K562 (cell line): Measurements from ENCODE around the gene POMT2. TPM values are rescaled to one million over a fixed set of nuclear protein-coding genes. Genes with fewer than 3 reads are reported as not detected.

ENCODE experiments used
- ATAC-seq: fragments of 200-7000 bp; cut with Tn5 transposase; 3 replicates; pipeline ENCODE4 v1.9.1; 2020; ENCODE audit warnings: moderate library complexity
- BruUV-seq: library from RNA; stranded (reverse); fragments of 400-500 nt; replicated peaks from 2 replicates; lab custom pipeline; 2021; lab: Mats Ljungman, UMichigan
- CTCF ChIA-PET: fragments of 300-600 bp; formaldehyde crosslinking; extraction: SDS; loops from one replicate; lab custom pipeline; 2021; ENCODE audit warnings: low intra/inter-chr PET ratio; lab: Yijun Ruan, JAX
- POLR2A ChIA-PET: fragments of 300-600, 350-650 bp; sonication (Branson Sonifier 250); formaldehyde crosslinking; extraction: SDS; loops from one replicate; lab custom pipeline; 2021; ENCODE audit warnings: antibody characterized with exemption, inconsistent platforms; lab: Yijun Ruan, JAX
- DNase-seq, 4 experiments: peaks; one replicate each; pipeline versions ENCODE4 v3.0.0 to v3.0.0-alpha.2; 2011 to 2018; ENCODE audit warnings: low spot score in 3 of 4, mixed read lengths in 3 of 4; ENCODE audit errors: extremely low read depth in 1 of 4
- FAIRE-seq: peaks from 2 replicates; lab custom pipeline; 2011; peaks lifted over from hg19 to GRCh38; lab: Jason Lieb, UNC
- H2AFZ ChIP-seq: 2 replicates; pipeline ENCODE4 v1.6.0; 2011; ENCODE audit warnings: low read depth, low read length, control low read depth, inconsistent platforms
- H3K27ac ChIP-seq: fragments of 200-600 bp; 3 replicates; pipeline ENCODE4 v1.8.0; 2011; ENCODE audit warnings: low read depth, mild to moderate bottlenecking, control low read depth, inconsistent platforms, low read length, moderate library complexity, mixed read lengths; ENCODE audit errors: extremely low read depth
- H3K27me3 ChIP-seq, 2 experiments: fragments of 300-600 bp in 1 of 2; 2 replicates in 1 of 2; 3 replicates in 1 of 2; pipeline versions ENCODE4 v1.6.0 to v1.8.0; 2011; ENCODE audit warnings: inconsistent platforms in 2 of 2, low read length in 2 of 2, mild to moderate bottlenecking in 1 of 2, mixed read lengths in 1 of 2, moderate library complexity in 1 of 2; ENCODE audit not compliant: control insufficient read depth in 2 of 2, insufficient read depth in 2 of 2
- H3K36me3 ChIP-seq: fragments of 300-600 bp; 3 replicates; pipeline ENCODE4 v1.8.0; 2011; ENCODE audit warnings: mild to moderate bottlenecking, low read length, inconsistent platforms; ENCODE audit not compliant: control insufficient read depth, insufficient read depth
- H3K4me1 ChIP-seq, 2 experiments: fragments of 200-600 bp in 1 of 2; replicated peaks in 1 of 2; 2 replicates in 1 of 2; 3 replicates in 1 of 2; pipeline versions ENCODE4 v1.5.1 to v1.8.0; 2011; ENCODE audit warnings: inconsistent platforms in 2 of 2, low read length in 2 of 2, mild to moderate bottlenecking in 1 of 2, mixed read lengths in 1 of 2, moderate library complexity in 1 of 2; ENCODE audit not compliant: control insufficient read depth in 2 of 2, insufficient read depth in 2 of 2
- H3K4me2 ChIP-seq: 2 replicates; pipeline ENCODE4 v1.6.1; 2011; ENCODE audit warnings: low read length, control low read depth, inconsistent platforms, mixed read lengths; ENCODE audit not compliant: insufficient read depth
- H3K4me3 ChIP-seq: fragments of 200-600 bp; sonication (generic), shearing (Covaris generic); 2 replicates; pipeline ENCODE4 v1.5.1; 2016; ENCODE audit warnings: control low read depth, inconsistent platforms
- H3K79me2 ChIP-seq: fragments of 200-600 bp; 3 replicates; pipeline ENCODE4 v1.8.0; 2011; ENCODE audit warnings: low read length, inconsistent platforms; ENCODE audit not compliant: control insufficient read depth, insufficient read depth
- H3K9ac ChIP-seq, 2 experiments: 2 replicates each; pipeline versions ENCODE4 v1.6.0 to v1.6.1; 2011; ENCODE audit warnings: low read depth in 2 of 2, low read length in 2 of 2, control low read depth in 1 of 2, inconsistent platforms in 1 of 2, mild to moderate bottlenecking in 1 of 2, mixed read lengths in 1 of 2; ENCODE audit not compliant: insufficient read depth in 1 of 2
- H3K9me1 ChIP-seq: one replicate; pipeline ENCODE4 v1.6.0; 2011; ENCODE audit warnings: inconsistent platforms, mild to moderate bottlenecking, low read length, moderate library complexity; ENCODE audit not compliant: control insufficient read depth, insufficient read depth
- H3K9me3 ChIP-seq: replicated peaks from 2 replicates; pipeline ENCODE4 v1.5.1; 2011; ENCODE audit warnings: low read depth, low read length, inconsistent platforms; ENCODE audit not compliant: control insufficient read depth, insufficient read depth
- H4K20me1 ChIP-seq: replicated peaks from 2 replicates; pipeline ENCODE4 v1.6.1; 2011; ENCODE audit warnings: low read length, inconsistent platforms, mixed read lengths; ENCODE audit not compliant: control insufficient read depth, insufficient read depth
- CEBPG ChIP-seq, 3 experiments: fragments of 200-800 bp in 1 of 3; sonication (Bioruptor generic) in 1 of 3; sonication (generic) in 1 of 3; formaldehyde crosslinking in 1 of 3; IDR thresholded peaks in 2 of 3; conservative IDR thresholded peaks in 1 of 3; 2 replicates each; pipeline versions ENCODE4 v1.6.1 to v1.8.0; 2016 to 2022; ENCODE audit warnings: missing compliant biosample characterization in 2 of 3, missing genetic modification characterization in 2 of 3, mild to moderate bottlenecking in 1 of 3, missing genetic modification reagents in 1 of 3
- DDX20 ChIP-seq: fragments of 450-650 bp; IDR thresholded peaks from 2 replicates; pipeline ENCODE4 v1.6.1; 2016; ENCODE audit warnings: missing genetic modification characterization, low read depth, mild to moderate bottlenecking, missing compliant biosample characterization, moderate library complexity
- KAT2B ChIP-seq: IDR thresholded peaks from one replicate; pipeline ENCODE4 v1.6.1; 2012; ENCODE audit warnings: low read depth, mild to moderate bottlenecking, control low read depth, inconsistent platforms, low read length, moderate library complexity
- PHB ChIP-seq: fragments of 250-450 bp; sonication (Bioruptor Pico); IDR thresholded peaks from 2 replicates; pipeline ENCODE4 v1.5.0; 2021
- POLR2A ChIP-seq: fragments of 450-650 bp; conservative IDR thresholded peaks from 2 replicates; pipeline ENCODE4 v1.6.1; 2016
- RBM17 ChIP-seq: fragments of 200-400 bp; formaldehyde crosslinking; IDR thresholded peaks from 2 replicates; pipeline ENCODE4 v1.6.1; 2017; ENCODE audit warnings: low read depth, mild to moderate bottlenecking, low read length, borderline replicate concordance
- RFX7 ChIP-seq: fragments of 250-450 bp; sonication (Bioruptor Pico); IDR thresholded peaks from 2 replicates; pipeline ENCODE4 v1.5.1; 2021; ENCODE audit warnings: mild to moderate bottlenecking
- SP1 ChIP-seq: sonication (generic); formaldehyde crosslinking; IDR thresholded peaks from 2 replicates; pipeline ENCODE4 v1.8.1; 2022; ENCODE audit warnings: mild to moderate bottlenecking, missing genetic modification reagents
- TCF3 ChIP-seq: sonication (generic); formaldehyde crosslinking; IDR thresholded peaks from 2 replicates; pipeline ENCODE4 v1.4.0; 2020; ENCODE audit warnings: mild to moderate bottlenecking, missing genetic modification reagents
- ZFX ChIP-seq: sonication (generic); formaldehyde crosslinking; IDR thresholded peaks from 2 replicates; pipeline ENCODE4 v1.8.0; 2022; ENCODE audit warnings: mild to moderate bottlenecking, missing genetic modification reagents, moderate library complexity
- ZNF3 ChIP-seq: fragments of 250-450 bp; sonication (Bioruptor Pico); IDR thresholded peaks from 2 replicates; pipeline ENCODE4 v1.5.0; 2021; ENCODE audit warnings: mild to moderate bottlenecking, moderate library complexity
- WGBS: fragments of 100-300 bp; shearing (Covaris generic); methylation state at CpG from one replicate; pipeline ENCODE4 v1.1.6; 2016; ENCODE audit warnings: low coverage, mixed read lengths; ENCODE audit not compliant: insufficient coverage; ENCODE audit errors: missing lambda C conversion rate; 5-methylcytosine and 5-hydroxymethylcytosine counted together
- in situ Hi-C: fragments of 300-500 bp; cut with MboI; formaldehyde crosslinking; loops from 4 replicates; pipeline ENCODE4 v1.15.0; 2018; ENCODE audit warnings: inconsistent platforms, mixed read lengths
- intact Hi-C: fragments of 100-400 bp; cut with micrococcal nuclease; formaldehyde crosslinking; loops from 2 replicates; pipeline ENCODE4 v1.14.2; 2022
- polyA plus RNA-seq, 8 experiments: library from polyadenylated mRNA; depleted of rRNA in 4 of 8; stranded (reverse) in 5 of 8; unstranded in 3 of 8; fragments of >200 nt; fragmentation: Nextera tagmentation in 2 of 8; fragmentation: Illumina TruSeq in 1 of 8; extraction: Ambion mirVana in 2 of 8; extraction: Trizol in 1 of 8; gene quantifications; 2 replicates each; pipeline versions ENCODE4 v1.2.1 to v1.2.3, GENCODE V29; 2011 to 2014; ENCODE audit warnings: inconsistent platforms in 1 of 8, missing spikeins in 1 of 8
- total RNA-seq, 7 experiments: library from RNA; depleted of rRNA in 6 of 7; stranded (reverse); fragments of >200 nt in 6 of 7; fragmentation: Illumina TruSeq in 2 of 7; extraction: Trizol in 2 of 7; gene quantifications; 2 replicates each; pipeline versions ENCODE4 v1.2.1 to v1.2.3, GENCODE V29; 2011 to 2021; ENCODE audit warnings: low replicate concordance in 1 of 7
- TF ChIP-seq, protein P1 (sequence below): fragments of 250-450 bp; sonication (Bioruptor Pico); IDR thresholded peaks from 2 replicates; pipeline ENCODE4 v1.8.0; 2021; ENCODE audit warnings: moderate library complexity, mild to moderate bottlenecking, inconsistent platforms
- TF ChIP-seq, protein P2 (sequence below), 2 experiments: fragments of 450-650 bp; IDR thresholded peaks; 2 replicates each; pipeline ENCODE4 v1.6.1; 2018; ENCODE audit warnings: mild to moderate bottlenecking in 2 of 2, low read depth in 1 of 2; ENCODE audit not compliant: partially characterized antibody in 2 of 2
- TF ChIP-seq, protein P3 (sequence below): fragments of 250-450 bp; sonication (Bioruptor Pico); IDR thresholded peaks from 2 replicates; pipeline ENCODE4 v1.5.0; 2020; ENCODE audit warnings: mild to moderate bottlenecking

The POMT2 gene
- total and polyA plus RNA-seq, 9 of the 15 experiments (the other 6 are each of a cell fraction or from before 2014, with no cell fraction given), result 0.39 to 16.6 (median 7.8) TPM

DNA sequence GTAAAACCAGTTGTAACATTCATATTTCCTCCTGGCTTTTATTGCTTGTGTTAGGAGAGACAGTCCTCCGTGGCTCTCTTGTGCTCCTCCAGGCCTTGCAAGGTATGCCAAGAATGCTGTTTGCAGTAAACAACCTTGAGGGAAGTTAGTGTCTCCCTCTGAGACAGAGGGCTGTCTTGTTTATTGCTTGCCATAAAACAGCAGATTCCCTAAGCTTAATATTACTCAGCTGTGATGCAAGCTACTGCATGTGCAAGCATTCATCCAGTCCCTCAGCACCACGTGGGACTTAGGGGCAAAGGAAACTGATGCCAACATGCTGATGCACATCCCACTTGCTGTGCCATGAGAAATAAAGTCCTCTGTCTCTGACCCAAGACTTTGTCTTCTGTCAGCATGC is 6.6 kb downstream of the POMT2 start:
- FAIRE-seq (no peak), DNase-seq (no peak), ATAC-seq (no peak)
- Histone ChIP-seq H3K36me3 (0 out of 3 replicates have a peak, but pooled peaks cover 3% of the 10 kb centered on the region), H3K4me2 (no peak overlapping the region), H3K27me3 (no peaks in the 10 kb centered on the region), H3K4me1 (no peaks in the 10 kb centered on the region; a peak in 1 of 5 replicates), H3K27ac (no peak overlapping the region), H3K9me3 (no peaks in the 10 kb centered on the region), H3K4me3 (no peak overlapping the region), H4K20me1 (0 out of 2 replicates have a peak, but pooled peaks cover 3% of the 10 kb centered on the region), H3K79me2 (no peaks in the 10 kb centered on the region; the same call in 2 of the 3 replicates), H2AFZ (no peak overlapping the region), H3K9ac (no peak overlapping the region), H3K9me1 (peaks cover 3% of the 10 kb centered on the region)
- POLR2A ChIA-PET, result interaction anchor here (0.6 to 0.8 kb wide), 2 partner anchors 143 to 148 kb away, joined by 3 to 4 read pairs; partner anchors contain the start of genes AHSA1 and VIPAS39
- BruUV-seq, result no TSS peak
- CTCF ChIA-PET, result no interaction called here
- 22% methylated on average over 2 of the region's 2 CpGs for WGBS
- intact Hi-C loops (no loop called here), in situ Hi-C loops (no loop called here)
- TF ChIP-seq ZNF3 (CRISPR knock-in tag) (no peak), ZFX (CRISPR knock-in tag) (no peak), RFX7 (CRISPR knock-in tag) (no peak), KAT2B (no peak), PHB (no peak), SP1 (no peak), POLR2A (no peak), DDX20 (tag) (no peak), CEBPG (CRISPR knock-in tag; IDR thresholded peaks at IDR 0.05) (no peak), CEBPG (tag; conservative IDR thresholded peaks at IDR 0.05 in 1 of 2, IDR thresholded peaks at IDR 0.05 in 1 of 2) (no peak), TCF3 (CRISPR knock-in tag) (no peak), RBM17 (no peak)
- TF ChIP-seq, protein P1, sequence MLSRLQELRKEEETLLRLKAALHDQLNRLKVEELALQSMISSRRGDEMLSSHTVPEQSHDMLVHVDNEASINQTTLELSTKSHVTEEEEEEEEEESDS, result no peak
- TF ChIP-seq, protein P2, sequence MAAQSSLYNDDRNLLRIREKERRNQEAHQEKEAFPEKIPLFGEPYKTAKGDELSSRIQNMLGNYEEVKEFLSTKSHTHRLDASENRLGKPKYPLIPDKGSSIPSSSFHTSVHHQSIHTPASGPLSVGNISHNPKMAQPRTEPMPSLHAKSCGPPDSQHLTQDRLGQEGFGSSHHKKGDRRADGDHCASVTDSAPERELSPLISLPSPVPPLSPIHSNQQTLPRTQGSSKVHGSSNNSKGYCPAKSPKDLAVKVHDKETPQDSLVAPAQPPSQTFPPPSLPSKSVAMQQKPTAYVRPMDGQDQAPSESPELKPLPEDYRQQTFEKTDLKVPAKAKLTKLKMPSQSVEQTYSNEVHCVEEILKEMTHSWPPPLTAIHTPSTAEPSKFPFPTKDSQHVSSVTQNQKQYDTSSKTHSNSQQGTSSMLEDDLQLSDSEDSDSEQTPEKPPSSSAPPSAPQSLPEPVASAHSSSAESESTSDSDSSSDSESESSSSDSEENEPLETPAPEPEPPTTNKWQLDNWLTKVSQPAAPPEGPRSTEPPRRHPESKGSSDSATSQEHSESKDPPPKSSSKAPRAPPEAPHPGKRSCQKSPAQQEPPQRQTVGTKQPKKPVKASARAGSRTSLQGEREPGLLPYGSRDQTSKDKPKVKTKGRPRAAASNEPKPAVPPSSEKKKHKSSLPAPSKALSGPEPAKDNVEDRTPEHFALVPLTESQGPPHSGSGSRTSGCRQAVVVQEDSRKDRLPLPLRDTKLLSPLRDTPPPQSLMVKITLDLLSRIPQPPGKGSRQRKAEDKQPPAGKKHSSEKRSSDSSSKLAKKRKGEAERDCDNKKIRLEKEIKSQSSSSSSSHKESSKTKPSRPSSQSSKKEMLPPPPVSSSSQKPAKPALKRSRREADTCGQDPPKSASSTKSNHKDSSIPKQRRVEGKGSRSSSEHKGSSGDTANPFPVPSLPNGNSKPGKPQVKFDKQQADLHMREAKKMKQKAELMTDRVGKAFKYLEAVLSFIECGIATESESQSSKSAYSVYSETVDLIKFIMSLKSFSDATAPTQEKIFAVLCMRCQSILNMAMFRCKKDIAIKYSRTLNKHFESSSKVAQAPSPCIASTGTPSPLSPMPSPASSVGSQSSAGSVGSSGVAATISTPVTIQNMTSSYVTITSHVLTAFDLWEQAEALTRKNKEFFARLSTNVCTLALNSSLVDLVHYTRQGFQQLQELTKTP (IDR thresholded peaks at IDR 0.05; ENCODE audit: low read depth in 1 of 2, partially characterized antibody in 2 of 2), result no peak
- TF ChIP-seq, protein P3, sequence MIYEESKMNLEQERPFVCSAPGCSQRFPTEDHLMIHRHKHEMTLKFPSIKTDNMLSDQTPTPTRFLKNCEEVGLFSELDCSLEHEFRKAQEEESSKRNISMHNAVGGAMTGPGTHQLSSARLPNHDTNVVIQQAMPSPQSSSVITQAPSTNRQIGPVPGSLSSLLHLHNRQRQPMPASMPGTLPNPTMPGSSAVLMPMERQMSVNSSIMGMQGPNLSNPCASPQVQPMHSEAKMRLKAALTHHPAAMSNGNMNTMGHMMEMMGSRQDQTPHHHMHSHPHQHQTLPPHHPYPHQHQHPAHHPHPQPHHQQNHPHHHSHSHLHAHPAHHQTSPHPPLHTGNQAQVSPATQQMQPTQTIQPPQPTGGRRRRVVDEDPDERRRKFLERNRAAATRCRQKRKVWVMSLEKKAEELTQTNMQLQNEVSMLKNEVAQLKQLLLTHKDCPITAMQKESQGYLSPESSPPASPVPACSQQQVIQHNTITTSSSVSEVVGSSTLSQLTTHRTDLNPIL (CRISPR knock-in tag), result no peak
